Activated T-cell treated with anti-CD3 and anti-CD28 coated beads, Interleukin-2, amount 50 U/mL, for 1 hour (primary cell): ENCODE data around the gene EPHB2.
"Not testable (repeated sequence)": the region's sequence is repeated elsewhere in the genome, so short reads cannot be mapped to it uniquely, and the experiment has no call there.

Experiments used
- DNase-seq: peaks from one replicate; pipeline ENCODE4 v3.0.0-alpha.2; 2020

The EPHB2 gene

DNA sequence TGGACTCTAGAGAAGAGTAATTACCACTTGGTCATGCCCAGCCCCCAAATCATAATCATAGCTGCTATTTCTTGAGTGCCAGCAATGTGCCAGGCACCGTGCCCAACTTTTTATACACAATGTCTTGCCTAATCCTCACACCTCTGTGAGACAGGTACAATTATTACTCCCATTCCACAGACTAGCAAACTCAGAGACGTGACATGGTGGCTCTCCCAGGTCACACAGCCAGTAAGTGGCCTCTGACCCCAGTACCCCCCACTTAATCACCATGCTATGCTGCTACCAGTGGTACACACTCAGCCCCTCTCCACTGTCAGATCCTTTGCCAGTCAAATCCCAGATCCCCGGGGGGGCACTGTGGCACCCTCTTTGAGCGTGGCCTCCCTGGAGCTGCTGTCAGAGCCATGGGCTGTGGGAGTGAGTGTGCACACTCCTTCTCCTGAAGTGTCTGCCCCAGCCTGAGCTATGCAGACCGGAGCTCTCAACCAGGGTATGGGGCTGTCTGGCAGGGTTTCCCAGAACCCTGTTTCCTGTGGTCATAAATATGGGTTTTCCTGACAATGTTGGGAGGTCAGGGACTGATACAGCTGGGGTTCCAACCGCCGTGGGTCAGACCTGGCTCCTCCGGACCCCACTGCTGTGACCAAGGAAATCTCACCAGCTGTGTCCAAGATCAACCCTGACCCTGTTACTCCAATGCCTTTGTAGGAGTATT is 210.3 kb downstream of the EPHB2 start:
- no peak for DNase-seq

DNA sequence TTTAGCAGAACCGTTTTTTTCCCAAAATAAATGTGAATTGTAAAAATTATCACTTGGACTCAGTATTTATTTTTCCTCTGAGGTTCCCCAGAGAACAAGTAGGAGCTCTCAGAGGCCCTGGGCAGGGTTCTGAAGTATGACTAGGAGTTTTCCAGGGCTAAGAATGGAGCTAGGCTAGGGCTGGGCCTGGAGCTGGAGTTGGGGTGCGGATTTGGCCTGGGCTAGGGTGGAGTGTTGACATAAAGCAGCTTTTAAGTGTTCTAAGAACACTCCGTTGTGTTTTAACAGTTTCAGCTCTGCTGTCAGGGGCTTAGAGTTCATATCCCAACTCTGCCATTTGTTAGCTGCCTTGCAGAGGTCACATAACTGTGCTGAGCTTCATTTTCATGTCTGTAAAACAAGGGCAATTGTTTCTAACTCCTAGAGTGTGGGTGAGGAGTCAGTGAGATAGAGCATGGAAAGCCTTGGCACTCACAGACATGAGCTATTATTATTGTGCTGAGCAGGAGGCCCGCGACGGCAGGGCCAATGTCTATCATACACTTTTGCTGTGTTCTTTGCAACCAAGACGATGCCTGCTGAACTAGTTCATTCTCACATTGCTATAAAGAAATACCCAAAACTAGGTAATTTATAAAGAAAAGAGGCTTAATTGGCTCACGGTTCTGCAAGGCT is 210.9 kb downstream of the EPHB2 start:
- DNase-seq, result no peak

DNA sequence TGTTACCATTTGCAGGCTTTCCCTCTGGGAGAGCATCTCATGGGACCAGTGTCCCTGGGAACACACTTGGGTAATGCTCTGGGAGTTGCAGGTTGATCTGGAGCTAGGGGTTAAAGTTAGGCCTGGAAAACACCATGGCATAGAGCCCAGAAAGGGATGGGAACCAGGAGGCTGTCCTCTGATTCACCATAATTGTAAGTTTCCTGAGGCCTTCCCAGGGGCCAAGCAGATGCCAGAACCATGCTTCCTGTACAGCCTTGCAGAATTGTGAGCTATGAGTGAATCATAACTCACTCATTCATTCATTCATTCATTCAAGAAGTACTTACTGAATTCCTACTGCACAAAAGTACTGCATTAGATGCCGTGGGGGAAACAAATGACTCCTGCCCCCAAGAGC is 212.0 kb downstream of the EPHB2 start:
- no peak for DNase-seq

DNA sequence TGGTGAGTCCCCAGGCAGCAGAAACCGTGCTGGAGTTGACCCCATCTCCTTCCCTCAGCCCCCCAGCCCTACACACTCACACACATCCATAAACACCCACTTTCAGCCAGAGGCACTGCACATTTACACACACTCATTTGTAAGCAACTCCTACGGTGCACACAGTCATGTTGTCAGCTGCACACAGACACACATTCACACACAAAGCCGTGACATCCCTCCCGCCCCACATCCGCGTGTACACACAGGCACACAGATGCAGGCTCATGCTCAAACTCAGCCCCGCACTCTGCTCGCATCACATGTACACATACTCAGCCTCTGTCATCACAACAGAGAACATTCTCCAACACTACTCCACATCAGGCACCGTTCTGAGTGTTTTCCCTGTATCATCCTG is 214.5 kb downstream of the EPHB2 start:
- no peak for DNase-seq

DNA sequence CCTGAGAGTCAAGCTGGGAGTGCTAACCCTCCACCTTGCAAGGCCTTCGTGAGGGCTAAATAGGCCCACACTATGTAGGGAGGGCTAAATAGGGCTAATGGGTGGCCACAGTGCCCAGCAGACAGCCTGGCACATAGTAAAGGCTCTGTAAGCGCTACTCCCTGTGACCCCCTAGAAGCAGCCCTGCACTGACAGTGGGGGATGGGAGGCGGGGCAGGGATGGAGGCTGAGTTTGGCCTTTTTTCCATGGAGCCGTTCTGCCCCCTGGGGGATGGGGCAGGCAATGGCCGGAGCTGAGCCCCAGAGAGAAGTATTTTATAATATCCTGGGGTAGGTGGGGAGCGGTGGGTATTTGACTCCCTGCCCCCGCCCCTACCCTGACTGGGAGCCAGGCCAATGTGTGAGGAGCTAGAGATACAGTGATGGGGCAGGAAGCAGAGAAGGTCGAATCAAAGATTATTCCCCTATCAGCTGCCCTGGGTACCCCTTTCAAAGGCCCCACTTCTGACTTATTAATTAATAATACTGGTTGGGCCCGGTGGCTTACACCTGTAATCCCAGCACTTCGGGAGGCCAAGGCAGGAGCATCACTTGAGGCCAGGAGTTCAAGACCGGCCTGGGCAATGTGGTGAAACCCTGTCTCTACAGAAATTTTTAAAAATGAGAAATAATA is 219.7 kb downstream of the EPHB2 start:
- DNase-seq, result peak; percentile 22

DNA sequence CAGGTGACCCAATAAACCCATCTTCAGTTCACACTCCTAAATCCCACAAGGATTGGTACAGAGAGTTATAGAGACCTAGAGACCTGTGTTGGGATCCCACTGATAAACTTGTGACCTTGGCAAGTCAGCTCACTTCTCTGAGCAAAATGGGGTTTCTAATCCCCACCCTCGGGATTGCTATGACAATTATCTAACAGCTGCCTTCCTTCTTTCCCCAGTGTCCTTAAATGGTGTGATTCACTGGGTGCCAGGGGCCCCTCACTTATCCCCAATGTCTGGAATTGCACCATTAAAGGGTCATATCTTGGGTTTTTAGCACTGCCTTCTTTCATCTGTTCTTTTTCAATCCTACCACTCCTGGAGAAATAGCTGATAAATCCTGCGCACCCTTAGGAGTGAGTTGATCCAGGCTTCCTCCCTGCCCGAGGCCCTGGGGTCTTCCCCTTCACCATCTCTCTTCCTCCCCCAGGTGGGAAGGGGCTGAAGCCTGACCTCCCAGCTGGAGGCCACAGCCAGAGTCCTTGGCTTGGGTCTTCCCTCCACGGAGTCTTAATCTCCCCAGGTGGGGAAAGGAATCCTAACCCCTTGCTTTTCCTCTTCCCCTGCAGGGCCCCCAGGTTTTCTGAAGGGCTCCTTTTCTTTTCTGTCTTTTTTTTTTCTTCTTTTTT is 222.3 kb downstream of the EPHB2 start:
- no peak for DNase-seq

DNA sequence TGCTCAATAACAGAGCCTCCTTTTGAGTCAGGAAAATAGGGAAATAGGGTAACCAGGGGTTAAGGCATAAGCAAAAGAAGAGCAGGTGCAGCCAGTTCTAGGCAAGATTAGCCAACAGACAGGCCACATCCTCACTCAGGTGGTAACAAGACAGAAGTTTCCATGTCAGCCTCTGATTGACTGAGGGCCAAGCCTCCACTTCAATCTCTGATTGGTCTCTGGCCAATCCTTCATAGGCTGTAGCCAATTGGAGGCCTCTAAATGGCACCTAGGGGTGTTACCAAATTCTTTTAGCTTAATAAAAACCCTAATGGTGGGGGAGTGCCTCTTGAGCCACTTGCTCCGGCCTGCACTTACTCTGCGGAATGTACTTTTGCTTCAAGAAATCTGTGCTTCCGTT is 224.8 kb downstream of the EPHB2 start:
- no peak for DNase-seq

DNA sequence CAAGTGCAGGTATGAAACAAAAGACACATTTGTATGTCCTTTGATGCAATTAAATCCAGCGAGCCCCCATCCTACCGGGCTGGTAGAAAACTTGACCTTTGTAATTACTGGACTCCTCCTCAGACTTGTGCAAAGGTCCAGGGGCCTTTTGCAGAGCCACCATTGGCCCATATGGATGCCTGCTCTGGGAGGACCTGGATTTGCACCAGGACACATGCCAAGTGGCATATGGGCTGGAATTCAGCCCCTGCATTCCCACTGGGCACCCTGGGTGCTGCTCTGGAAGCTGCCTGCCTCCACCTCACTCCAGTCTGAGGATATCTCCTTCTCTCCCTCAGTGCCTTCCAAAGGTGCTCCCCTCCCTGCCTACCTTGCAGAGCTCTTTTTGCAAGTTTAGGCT is 226.0 kb downstream of the EPHB2 start:
- DNase-seq, result no peak

DNA sequence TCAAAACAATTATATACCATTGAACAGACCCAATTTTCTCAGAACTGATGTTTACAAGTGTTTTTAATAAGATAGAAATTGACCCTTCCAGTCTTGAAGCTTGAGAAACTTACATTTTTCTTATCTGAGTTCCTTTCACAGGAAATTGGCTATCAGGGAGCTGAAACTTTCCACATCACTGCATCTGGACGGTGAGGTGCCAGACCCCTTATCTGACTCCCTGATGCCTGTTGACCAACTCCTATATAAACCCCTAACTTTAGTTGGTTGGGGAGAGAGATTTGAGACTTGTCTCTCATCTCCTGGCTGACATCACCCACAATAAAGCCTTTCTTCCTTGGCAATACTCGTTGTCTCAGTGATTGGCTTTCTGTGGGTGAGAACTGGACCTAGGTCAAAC is 230.6 kb downstream of the EPHB2 start:
- no peak for DNase-seq

DNA sequence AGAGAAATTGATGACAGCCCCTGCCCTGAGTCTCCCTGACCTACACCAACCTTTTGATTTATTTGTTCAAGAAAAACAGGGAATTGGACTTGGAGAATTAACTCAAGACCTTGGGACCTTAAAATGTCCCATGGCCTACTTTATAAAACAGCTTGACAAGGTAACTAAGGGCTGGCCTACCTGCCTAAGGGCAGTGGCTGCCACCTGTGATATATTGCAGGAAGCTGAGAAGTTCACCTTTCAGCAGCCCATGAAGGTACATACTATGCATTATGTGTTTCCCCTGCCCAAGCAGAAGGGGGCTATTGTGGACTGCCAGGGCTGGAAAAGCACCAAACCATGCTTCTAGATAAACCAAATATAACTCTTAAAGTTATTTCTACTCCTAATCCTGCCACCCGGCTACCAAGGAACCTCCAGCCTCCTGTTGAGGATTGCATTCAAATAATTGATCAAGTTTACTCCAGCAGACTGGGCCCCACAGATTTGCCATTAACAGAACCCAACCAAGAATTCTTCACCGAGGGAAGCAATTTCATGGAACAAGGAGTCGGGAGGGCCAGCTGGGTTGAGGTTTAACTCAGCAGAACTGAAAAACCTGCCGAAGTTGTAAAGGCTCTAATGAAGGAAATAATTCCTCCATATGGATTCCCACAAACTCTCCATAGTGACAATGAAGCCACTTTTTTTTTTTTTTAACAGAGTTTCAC is 233.9 kb downstream of the EPHB2 start:
- DNase-seq, result no peak

DNA sequence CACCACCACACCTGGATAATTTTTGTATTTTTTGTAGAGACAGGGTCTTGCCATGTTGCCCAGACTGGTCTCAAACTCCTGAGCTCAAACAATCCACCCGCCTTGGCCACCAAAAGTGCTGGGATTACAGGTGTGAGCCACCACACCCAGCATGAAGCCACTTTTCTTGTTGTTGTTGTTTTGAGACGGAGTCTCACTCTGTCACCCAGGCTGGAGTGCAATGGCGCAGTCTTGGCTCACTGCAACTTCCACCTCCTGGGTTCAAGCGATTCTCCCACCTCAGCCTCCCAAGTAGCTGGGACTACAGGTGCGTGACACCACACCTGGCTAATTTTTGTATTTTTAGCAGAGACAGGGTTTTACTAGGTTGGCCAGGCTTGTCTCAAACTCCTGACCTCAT is 234.5 kb downstream of the EPHB2 start:
- DNase-seq, result not testable (repeated sequence)

DNA sequence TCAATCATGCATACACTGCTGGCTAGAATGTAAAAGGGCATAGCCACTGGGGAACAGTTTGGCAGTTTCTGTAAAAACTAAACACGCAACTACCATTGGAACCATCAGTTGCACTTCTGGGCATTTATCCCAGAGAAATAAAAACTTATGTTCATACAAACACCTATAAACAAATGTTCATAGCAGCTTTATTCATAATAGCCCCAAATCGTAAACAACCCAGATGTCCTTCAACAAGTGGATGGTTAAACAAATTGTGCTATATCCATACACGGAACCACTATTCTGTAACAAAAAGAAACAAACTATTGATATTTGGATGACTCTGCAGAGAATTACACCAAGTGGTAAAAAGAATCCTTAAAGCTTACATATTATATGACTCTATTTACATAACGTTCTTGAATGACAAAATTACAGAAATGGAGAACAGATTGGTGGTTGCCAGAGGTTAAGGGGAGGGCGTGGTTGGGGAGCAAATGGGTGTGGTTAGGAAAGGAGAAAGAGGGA is 239.2 kb downstream of the EPHB2 start:
- no peak for DNase-seq

DNA sequence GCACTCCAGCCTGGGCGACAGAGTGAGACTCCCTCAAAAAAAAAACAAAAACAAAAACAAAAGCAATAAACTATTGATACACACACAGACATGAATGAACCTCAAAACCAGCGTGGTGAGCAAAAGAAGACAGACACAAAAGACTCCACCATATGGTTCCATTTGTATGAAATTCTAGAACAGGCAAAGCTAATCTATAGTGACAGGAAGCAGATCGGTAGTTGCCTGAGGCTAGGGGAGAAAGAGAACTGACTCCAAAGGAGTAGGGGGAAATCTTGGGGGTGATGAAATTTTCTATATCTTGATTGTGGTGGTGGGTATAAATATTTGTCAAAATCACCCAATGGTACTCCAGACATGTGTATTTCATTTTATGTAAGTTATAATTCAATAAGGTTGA is 241.2 kb downstream of the EPHB2 start:
- DNase-seq, result no peak

DNA sequence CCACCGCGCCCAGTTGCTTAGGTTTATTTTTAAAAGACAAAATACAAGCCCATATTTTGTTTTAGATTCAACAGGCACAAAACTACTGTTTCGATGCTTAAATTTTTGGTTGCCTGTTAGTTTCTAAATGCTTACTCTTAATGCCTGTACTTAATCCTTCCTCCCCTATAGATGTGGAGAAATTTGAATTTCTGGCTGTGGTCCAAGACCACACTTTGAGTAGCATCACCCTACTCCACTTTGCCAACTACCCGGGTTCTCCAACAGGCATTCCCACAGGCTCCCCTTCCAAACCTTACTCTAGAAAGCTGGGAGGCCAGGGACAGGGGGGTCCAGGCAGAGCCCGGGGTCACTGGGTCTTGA is 242.0 kb downstream of the EPHB2 start:
- no peak for DNase-seq

DNA sequence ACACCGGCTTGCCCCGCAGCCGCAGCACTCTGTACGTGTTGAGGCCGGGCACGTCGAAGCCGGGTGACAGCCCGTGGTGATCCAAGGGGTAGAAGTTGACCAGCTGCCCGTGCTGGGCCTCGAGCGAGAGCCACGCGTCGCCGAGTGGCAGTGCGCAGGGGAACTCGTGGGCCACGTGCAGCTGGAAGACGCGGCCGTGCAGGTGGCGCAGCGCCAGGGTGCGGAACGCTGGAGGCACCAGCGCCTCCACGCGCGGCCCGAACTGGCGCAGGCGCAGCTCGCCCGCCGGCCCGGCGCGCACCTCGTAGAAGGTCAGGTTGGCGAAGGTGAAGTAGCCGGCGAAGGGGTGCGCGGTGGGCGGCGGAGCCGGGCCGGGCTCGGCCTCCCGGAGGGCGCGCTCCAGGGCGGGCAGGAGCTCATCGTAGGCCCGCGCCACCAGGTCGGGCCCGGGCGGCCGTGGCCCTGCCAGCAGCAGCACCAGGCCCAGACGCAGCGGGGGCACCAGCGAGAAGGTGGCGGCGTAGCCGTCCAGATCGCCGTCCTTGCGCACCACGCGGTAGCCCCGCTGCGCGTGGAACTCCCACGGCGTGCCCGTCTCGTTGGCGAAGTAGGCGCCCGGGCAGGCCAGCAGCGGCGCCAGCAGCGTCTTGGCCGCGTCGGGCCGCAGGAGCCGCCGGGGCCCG is 242.6 kb downstream of the EPHB2 start:
- DNase-seq, result no peak

DNA sequence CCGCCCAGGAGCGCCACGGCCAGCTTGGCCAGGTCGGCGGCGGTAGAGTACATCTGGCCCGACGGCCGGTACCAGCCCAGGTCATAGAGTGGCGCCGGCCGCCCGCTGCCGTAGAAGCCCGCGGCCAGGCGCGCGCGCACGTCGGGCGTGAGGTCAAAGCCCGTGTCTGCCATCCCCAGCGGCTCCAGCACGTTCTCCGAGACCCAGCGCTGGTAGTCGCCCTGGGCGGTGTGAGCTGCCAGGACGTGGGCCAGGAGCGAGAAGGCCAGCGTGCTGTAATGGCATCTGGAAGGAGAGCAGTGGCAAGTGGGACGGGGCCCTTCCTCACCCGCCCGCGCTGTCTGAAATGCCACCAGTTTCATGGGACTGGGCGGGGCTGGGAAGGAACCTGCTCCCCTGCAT is 243.1 kb downstream of the EPHB2 start:
- DNase-seq, result no peak

DNA sequence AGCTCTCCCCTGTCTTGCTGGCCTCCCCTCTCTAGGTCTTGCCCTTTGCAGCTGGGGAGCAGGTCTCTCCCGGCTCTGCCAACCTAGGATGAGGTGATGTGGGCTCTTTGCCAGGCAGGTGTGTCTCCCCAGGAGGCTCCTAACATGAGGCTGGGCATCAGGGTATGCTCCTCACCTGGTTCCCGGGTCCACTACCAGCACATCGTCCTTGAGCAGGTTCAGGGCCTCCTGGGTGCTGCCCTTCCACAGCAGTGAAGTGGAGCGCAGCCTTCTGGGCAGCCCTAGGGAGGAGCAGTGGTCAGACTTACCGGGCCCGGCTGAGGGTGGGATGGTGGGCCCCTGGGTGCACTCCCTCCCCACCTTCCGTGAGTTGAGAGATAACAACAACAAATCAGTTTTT is 244.5 kb downstream of the EPHB2 start:
- no peak for DNase-seq

DNA sequence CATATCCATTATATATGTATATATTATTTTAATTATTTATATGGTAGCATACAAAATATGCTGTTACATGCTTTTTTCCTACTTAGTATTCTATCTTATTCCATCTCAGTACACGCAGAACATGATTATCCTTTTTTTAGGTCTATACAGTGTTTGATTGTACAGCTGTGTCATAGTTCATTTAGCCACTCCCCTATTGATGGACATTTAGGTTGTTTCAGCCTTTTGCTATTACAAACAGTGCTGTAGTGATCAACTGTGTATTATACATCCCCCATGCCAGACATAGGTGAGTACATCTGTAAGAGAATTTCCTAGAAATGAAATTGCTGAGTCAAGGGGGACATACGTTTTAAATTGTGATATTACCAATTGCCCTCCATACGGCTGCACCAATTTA is 246.4 kb downstream of the EPHB2 start:
- no peak for DNase-seq

DNA sequence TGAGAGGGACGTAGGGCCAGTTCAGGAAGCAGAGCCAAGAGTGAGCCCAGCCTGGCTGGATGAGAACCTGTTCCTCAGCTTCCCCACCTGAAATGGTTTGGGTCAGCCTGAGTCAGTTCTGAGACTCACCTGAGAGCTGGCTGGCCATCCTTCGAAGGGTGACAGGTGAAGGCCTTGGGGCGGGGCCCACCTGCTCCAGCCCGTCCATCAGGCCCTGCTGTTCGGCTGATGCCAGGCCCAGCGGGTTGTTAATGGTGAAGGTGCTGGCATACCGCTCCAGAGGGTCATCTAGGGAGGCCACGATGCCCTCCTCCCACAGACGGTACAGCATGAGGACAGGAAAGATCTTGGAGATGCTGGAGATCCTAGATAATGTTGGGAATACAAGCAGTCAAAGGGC is 247.9 kb downstream of the EPHB2 start:
- DNase-seq, result no peak

DNA sequence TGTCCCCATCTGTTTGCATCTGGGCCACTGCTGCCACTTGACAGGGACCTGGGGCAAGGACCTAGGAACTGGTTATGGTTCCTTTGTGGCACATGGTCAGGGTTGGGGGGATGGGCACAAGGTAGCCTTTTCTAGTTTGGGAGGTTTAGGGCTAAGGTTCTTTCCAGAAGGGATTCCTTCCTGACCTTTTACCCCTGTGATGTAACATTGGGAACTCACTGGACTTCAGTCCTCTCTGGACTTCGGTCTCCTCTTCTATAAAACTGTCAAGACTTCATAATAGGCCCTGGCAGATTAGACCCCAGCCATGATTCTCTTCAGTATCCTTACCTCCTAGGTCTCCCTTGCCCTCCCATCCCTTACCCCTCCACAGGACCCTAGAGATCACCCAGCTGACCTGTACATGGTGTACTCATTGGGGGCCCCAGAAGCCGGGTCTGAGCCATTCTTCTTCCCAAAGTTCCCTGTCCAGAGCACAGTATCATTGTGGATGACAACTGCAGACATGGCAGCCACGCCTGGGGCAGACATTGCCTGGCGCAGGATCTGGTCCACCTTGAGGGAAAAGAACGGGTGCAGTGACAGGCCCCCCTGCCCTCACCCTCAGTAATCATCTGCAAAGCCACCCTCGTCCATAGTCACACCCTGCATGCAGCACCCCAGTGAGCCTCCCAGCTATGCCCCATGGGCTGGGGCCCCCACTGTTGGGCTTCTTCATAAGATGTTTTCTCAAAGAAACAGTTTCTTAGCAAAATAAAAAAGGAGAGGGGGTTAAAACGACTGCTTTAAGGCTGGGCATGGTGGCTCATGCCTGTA is 249.1 kb downstream of the EPHB2 start:
- no peak for DNase-seq

DNA sequence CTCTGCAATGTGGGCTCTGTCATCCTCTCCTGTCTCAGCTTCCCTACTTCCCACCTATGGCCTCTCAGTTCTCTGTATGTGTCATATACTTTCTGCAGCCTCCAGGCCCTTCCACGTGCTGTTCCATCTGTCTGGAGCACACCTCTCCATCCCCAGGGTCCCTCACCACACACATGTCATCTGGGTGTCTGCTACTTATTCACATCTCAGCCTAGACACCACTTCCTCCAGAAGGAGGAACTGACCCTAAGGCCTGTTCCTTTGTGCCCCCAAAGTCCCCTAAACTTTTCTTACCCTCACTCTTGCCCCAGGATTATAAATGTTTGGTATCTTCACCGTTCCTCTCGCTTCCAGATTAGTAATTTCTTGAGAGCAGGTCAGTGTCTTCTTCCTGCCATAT is 251.9 kb downstream of the EPHB2 start:
- no peak for DNase-seq
